ENCODE data around the gene EYA2.

Gene EYA2

DNA sequence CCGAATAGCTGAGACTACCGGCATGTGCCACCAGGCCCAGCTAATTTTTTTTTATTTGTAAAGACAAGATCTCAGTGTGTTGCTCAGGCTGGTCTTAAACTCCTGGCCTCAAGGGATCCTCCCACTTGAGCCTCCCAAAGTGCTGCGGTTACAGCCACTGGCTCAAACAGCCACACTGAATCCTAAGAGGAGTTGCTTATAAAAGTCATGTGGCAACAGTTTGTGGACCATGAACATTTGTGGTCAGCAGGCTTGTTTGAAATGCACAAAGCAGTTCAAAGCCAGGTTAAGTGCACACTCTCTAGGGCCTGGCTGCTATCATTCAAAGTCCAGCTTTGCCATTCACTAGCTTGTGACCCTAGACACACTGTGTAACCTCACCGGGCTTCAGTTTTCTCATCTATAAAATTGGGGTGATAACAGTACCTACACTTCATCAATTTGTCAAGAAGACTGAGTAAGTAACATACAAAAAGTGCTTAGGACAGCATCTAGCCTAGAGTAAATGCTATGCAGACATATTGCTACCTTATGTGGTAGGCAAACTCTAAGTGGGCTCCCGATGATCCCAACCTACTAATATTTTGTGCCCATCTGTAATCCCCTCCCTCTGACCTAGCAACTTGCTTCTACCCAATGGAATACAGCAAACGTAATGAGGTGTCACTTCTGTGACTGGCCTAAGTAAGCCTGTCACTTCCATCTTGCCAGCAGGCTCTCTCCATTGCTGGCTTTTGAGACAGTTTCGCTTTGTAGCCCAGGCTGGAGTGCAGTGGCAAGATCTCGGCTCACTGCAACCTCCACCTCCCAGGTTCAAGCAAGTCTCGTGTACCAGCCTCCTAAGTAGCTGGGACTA lies 338.9 kb downstream of the EYA2 start:
- FAIRE-seq: no peak

DNA sequence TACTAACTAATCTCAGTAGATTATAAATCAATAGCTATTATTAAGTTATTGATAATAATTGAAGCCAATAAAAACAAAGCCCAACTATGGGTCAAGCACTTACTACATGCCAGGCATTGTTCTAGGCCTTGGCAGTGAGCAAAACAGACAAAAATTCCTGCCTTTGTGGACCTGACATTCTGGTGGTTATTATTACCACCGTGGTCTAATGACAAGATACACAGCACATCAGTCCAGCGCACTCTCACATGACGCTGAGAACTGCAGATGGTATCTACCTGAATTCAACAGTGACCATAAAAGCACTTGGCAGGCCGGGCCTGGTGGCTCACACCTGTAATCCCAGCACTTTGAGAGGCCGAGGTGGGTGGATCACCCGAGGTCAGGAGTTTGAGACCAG lies 340.5 kb downstream of the EYA2 start:
- FAIRE-seq: no peak

DNA sequence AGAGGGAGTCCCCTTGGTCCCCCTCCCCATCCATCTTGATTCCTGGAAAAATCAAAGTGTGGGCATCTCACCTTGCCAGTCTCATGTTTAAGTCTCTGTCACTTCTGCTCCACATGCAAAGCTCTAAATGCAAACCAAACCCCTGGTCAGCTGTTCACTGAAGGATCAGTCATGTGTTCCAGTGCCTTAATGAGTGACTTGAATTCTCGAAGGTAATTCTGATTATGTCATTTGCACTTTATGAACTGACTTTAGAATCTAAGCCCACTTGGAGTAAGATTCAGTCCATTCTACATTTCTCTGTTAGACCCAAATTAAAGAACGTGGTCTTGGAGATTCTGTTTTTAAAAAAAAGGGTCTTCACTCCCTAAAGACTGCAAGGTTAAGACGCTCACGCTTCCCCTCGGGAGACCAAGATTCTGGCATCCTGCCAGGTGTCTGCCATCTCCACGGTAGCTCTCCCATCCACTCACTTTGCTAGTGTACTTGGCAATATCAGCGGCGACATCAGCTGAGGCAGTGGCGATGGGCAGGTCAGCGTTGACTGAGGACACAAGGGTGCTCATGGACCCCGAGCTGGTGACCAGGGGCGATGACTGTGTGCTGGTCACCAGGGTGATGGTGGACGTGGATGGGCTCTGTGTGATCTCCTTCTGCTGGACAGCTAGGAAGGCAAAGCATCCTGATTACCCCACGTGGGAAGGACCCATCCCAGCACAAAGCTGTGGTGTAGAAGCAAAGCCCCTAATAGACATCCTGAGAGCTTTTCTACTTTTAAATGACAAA lies 341.4 kb downstream of the EYA2 start:
- FAIRE-seq: no peak

DNA sequence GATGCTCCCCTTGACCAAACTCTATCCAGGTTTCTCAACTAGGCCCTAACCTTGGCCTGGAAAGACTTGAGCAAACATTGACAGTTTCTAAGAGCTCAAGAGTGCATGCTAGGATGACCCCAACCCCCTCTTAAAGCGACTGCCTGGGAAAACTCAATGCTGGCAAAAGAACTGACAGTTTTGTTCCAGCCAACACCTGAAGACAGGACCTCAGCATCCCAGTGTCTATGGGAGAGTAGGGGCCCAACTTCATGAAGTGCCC lies 341.9 kb downstream of the EYA2 start:
- no peak for FAIRE-seq

DNA sequence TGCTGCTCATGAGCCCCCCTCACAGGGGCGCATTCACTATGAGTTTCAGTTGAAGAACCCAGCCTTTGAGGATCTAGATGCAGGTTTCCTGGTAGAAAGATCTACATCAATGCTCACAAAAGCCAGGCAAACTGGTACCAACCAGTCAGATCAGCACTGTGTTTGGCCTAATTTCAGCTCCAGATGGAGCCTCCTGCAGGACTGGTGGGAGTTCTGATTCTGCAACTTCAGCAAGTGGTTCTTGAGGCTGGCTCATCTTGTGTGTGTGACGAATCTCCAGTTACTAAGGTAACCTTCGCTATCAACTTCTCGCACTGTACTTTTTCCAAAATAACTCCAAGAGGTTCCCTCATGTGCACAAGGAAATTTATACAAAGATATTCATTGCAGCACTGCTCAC lies 343.1 kb downstream of the EYA2 start:
- FAIRE-seq: no peak
